ENCODE results near the gene MED13L.
A peak's percentile ranks its signal among the peaks of the same experiment; 100 is the strongest.

MED13L gene

GRCh38 chr12:115934046-115934445 lies 343.4 kb downstream of the MED13L start:
- no peak for DNase-seq

DNA sequence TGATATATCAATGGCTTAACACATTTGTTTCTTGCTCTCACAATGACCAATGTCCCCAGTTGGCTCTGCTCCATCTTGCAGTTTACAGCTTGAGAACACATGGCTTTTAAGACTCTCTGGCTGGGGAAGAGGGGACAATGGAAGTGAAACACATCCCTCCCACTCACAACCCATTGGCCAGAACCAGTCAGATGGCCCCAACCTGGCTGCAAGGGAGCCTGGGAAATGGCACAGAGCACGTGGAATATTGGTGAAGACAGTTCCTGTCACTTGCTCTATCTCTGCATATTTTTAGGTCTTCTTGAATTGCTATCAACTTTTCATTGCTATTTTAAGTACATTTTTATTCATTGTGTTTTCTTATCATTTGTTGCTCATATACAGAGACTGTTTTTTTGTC lies 345.4 kb downstream of the MED13L start:
- no peak for DNase-seq

GRCh38 chr12:115930336-115930735 lies 347.2 kb downstream of the MED13L start:
- DNase-seq, result no peak

DNA sequence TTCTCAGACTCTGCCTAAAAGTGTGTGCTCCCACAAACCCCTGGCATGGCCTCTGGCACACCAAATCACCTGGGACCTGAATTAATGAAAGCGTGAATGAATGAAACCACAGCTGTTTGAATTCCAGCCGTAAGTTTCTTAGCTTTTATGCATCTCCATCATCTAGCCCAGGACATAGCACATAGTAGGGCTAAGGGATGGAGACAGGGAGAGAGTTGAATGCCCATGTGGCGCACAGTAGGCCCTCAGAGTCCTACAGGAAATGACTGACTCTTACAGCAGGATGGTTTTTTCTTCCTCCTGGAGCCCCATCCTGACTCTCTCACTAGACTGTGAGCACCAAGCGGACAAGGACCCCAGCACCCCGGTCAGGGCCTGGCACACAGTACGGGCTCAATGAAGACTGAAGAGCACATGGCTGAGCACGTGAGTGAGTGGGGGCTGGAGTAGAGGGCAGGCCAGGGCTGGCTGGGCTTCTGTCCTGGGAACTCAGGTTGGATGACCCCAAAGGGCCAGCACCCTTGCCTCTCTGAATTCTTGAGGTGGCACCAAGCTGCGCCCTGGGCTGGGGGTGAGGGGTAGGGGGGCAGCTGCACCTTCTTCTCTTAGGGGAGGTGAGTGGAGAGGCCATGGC lies 351.3 kb downstream of the MED13L start:
- DNase-seq, result no peak

GRCh38 chr12:115923851-115924250 lies 353.6 kb downstream of the MED13L start:
- no peak for DNase-seq

GRCh38 chr12:115922952-115923564 lies 354.4 kb downstream of the MED13L start:
- DNase-seq, result no peak

DNA sequence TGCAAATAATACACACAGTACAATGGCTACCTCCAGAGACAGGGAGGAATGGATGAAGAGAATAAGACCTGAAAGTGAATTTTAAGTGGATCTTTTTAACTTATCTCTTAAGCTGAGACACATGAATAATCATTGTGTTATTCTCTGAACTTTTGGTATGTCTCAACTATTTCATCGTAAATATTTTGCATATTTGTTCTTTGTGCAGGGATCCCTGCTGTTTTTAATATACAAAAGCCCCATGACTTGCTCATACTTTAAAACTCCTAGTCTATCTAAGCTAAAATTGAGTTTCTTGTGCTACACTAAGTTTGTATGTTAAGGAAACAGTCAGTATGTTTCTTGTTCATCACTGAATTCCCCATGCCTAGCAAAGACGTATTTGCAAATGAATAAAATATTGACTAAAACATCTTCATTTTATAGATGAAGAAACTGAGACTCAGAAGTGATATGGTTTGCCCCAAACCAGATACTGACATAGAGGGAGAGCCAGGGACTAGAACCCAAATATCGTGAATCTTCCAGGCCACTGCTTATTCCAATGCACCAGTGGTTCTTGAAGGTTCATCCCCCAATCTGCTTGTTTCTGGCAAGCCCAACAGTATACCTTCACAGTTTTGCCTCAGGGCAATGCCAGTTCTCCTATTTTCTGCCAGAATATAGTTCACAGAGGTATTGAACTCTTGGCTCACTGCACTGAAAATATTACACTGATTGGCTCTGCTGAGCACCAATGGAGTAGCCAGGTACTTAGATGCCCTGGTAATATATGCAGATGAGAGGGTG lies 356.9 kb downstream of the MED13L start:
- DNase-seq, result no peak

DNA sequence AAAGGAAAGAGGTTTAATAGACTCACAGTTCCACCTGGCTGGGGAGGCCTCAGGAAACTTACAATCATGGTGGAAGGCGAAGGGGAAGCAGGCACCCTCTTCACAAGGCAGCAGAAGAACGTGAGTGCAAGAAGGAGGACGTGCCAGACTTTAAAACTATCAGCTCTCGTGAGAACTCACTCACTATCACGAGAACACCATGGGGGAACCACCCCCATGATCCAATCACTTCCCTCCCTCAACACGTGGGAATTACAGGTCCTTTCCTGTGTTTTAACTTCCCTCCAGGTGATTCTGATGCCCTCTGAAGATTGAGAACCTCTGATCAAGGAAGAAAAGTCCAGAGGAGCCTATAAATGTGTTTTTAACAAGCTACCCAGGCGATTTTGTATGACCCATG lies 358.7 kb downstream of the MED13L start:
- DNase-seq, result no peak

DNA sequence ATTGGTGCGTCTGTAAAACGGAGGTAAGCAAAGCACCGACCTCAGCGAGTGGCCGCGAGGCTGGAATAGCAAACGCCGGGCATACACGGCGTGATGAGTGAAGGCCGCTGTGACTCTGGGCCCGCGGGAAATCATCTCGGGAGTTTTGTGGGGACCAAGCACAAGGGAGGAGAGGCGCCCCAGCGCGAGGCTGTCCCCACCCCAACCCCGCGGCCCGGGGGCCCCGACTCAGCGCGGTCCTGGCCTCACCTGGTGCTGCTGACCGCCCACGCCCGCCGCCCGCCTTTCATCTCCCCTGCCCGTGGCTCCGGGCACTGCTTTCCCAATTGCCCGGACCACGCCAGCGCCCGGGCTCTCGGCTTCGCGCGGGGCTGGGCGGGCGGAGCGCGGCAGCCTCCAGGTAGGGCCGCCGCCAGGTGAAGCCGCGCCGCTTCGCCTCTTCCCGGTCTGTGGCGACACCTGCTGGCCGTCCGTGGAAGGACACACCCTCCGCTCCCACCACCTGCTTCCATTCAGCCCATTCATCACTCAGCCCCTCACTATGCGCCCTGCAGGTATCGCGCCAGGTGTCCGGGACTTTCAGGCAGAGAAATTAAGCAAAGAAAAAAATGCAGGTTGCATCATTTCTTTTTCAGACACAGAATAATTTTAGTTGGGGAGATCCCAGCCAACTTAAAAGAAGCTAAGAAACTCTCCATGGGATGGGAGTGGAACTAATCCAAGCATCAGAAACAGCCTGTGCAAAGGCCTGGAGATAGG lies 360.4 kb downstream of the MED13L start:
- peak; percentile 77 to 80 for DNase-seq

DNA sequence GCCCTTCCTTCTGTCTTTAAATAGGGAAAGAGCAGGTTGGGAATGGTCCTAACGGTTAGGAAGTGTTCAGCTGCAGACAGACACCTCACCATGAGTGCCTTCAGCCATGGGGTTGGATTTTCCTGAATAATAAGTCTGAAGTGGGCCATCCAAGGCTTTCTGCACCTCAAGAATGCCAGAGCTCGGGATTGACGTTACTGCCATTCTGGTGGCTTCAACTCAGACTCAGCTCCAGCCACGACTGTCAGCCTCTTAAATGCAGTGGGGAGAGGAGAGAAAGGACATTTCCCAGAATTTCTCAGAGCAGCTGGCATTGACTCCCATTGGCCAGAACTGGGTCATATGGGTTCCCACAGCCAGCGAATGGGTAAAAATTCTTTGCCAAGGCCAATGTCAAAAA lies 363.4 kb downstream of the MED13L start:
- no peak for DNase-seq

DNA sequence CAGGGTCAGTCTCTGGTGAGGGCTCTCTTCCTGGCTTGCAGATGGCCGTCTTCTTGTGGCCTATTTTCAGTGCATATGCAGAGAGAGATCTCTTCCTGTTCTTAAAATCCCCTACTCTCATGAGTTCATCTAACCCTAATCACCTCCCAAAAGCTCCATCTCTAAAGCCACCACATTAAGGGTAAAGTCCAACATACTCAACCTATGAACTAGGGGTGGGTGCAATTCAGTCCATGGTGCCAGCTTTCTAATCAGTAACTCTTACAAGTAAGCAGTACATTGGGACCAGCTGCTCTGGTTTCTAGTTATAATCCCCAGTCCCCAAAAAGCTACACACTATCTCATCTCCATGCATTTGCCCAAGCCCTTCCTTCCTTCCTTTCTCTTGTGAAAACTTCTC lies 365.1 kb downstream of the MED13L start:
- DNase-seq, result no peak

- no peak for DNase-seq
These were observed 366.1 kb downstream of the MED13L start for GRCh38 chr12:115911360-115911759.

DNA sequence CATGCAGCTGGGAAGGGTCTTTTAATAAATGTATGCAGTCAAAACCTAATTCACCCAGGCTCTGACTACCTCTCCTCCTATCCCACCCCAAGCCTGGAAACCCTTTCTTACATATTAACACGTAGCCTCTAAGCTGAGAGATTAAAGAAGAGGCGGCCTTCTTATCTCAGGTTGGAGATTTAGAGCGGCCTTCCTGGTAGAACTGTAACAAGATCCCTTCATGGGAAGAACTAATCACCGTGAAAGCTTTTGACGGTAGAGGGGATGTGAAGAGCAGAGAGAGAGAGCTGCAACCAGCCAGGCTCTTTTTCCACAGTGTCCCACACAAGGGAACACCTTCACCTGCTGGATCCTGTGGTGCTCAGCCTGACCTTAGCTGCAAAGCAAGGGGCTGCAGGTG lies 367.4 kb downstream of the MED13L start:
- DNase-seq, result no peak
